Measurements from ENCODE around the gene ZSCAN10. TPM values are rescaled to one million over a fixed set of nuclear protein-coding genes. Genes with fewer than 3 reads are reported as not detected.

The ZSCAN10 gene
- polyA plus RNA-seq, 2 donors = not detected

- Histone ChIP-seq H3K4me3 (ENCODE audit: low read depth in 1 of 2, low read length in 2 of 2) (no peak overlapping the region), H3K27ac (ENCODE audit: low read depth in 2 of 2, low read length in 1 of 2) (no peak overlapping the region)
- 46 to 61% methylated on average over 4 of the region's 4 CpGs for WGBS, 2 donors
Observed at GRCh38 chr16:3068487-3068886, 30.6 kb downstream of the ZSCAN10 start.

GRCh38 chr16:3066440-3066748, 32.7 kb downstream of the ZSCAN10 start:
- Histone ChIP-seq H3K36me3 (ENCODE audit: control insufficient read depth in 2 of 2, insufficient read depth in 2 of 2, low read length in 1 of 2) (no peaks in the 10 kb centered on the region), H3K4me3 (ENCODE audit: low read depth in 1 of 2, low read length in 2 of 2) (peak overlapping the region; percentile 34 to 46), H3K9me3 (ENCODE audit: control insufficient read depth in 2 of 2, insufficient read depth in 1 of 2, low read depth in 1 of 2, low read length in 1 of 2) (no peaks in the 10 kb centered on the region), H3K4me1 (ENCODE audit: control insufficient read depth in 2 of 2, insufficient read depth in 2 of 2, low read length in 1 of 2) (peaks cover 4 to 10% of the 10 kb centered on the region in 2 donors), H3K27me3 (ENCODE audit: control insufficient read depth in 1 of 2, insufficient read depth in 2 of 2, low read length in 2 of 2) (no peaks in the 10 kb centered on the region), H3K27ac (ENCODE audit: low read depth in 2 of 2, low read length in 1 of 2) (no peak overlapping the region)
- whole genome bisulfite sequencing, 2 donors = 79 to 85% methylated on average over 7 of the region's 7 CpGs

More at GRCh38 chr16:3068487-3068886, 30.6 kb downstream of the ZSCAN10 start:
- peaks cover 4 to 10% of the 10 kb centered on the region in 2 donors for H3K4me1 ChIP-seq (ENCODE audit: control insufficient read depth in 2 of 2, insufficient read depth in 2 of 2, low read length in 1 of 2)
- H3K27me3 ChIP-seq (ENCODE audit: control insufficient read depth in 1 of 2, insufficient read depth in 2 of 2, low read length in 2 of 2) = no peaks in the 10 kb centered on the region
- no peaks in the 10 kb centered on the region for H3K9me3 ChIP-seq (ENCODE audit: control insufficient read depth in 2 of 2, insufficient read depth in 1 of 2, low read depth in 1 of 2, low read length in 1 of 2)
- H3K36me3 ChIP-seq (ENCODE audit: control insufficient read depth in 2 of 2, insufficient read depth in 2 of 2, low read length in 1 of 2) = no peaks in the 10 kb centered on the region

GRCh38 chr16:3065742-3066439, 33.2 kb downstream of the ZSCAN10 start:
- H3K36me3 ChIP-seq (ENCODE audit: control insufficient read depth in 2 of 2, insufficient read depth in 2 of 2, low read length in 1 of 2) = no peaks in the 10 kb centered on the region
- H3K4me3 ChIP-seq (ENCODE audit: low read depth in 1 of 2, low read length in 2 of 2) = peak overlapping the region; percentile 34 to 46
- H3K4me1 ChIP-seq (ENCODE audit: control insufficient read depth in 2 of 2, insufficient read depth in 2 of 2, low read length in 1 of 2) = peaks cover 4 to 10% of the 10 kb centered on the region in 2 donors
- WGBS, 2 donors = 51 to 56% methylated on average over 25 to 26 of the region's 26 CpGs
- peak overlapping the region; percentile 45 to 54 for H3K27ac ChIP-seq (ENCODE audit: low read depth in 2 of 2, low read length in 1 of 2)
- no peaks in the 10 kb centered on the region for H3K9me3 ChIP-seq (ENCODE audit: control insufficient read depth in 2 of 2, insufficient read depth in 1 of 2, low read depth in 1 of 2, low read length in 1 of 2)
- no peaks in the 10 kb centered on the region for H3K27me3 ChIP-seq (ENCODE audit: control insufficient read depth in 1 of 2, insufficient read depth in 2 of 2, low read length in 2 of 2)

GRCh38 chr16:3065069-3065741, 33.9 kb downstream of the ZSCAN10 start, which contains the start of gene IL32:
Gene IL32, plus strand, starts transcription at chr16:3065640. Its CDS starts 172 bp downstream, at chr16:3065812.
- peak within 1 kb of the TSS; percentile 34 to 46 for H3K4me3 ChIP-seq (ENCODE audit: low read depth in 1 of 2, low read length in 2 of 2)
- H3K27me3 ChIP-seq (ENCODE audit: control insufficient read depth in 1 of 2, insufficient read depth in 2 of 2, low read length in 2 of 2) = no peaks in the 10 kb centered on the region
- peak within 1 kb of the TSS; percentile 45 to 54 for H3K27ac ChIP-seq (ENCODE audit: low read depth in 2 of 2, low read length in 1 of 2)
- no peaks in the 10 kb centered on the region for H3K9me3 ChIP-seq (ENCODE audit: control insufficient read depth in 2 of 2, insufficient read depth in 1 of 2, low read depth in 1 of 2, low read length in 1 of 2)
- H3K4me1 ChIP-seq (ENCODE audit: control insufficient read depth in 2 of 2, insufficient read depth in 2 of 2, low read length in 1 of 2) = peaks cover 4 to 10% of the 10 kb centered on the region in 2 donors
- WGBS, 2 donors = 27 to 40% methylated on average over 12 to 13 of the region's 13 CpGs
- H3K36me3 ChIP-seq (ENCODE audit: control insufficient read depth in 2 of 2, insufficient read depth in 2 of 2, low read length in 1 of 2) = no peaks in the 10 kb centered on the region

- 92 to 94% methylated on average over 8 of the region's 8 CpGs for WGBS, 2 donors
- H3K27ac ChIP-seq (ENCODE audit: low read depth in 2 of 2, low read length in 1 of 2) = no peak overlapping the region
- H3K4me3 ChIP-seq (ENCODE audit: low read depth in 1 of 2, low read length in 2 of 2) = no peak overlapping the region
- H3K9me3 ChIP-seq (ENCODE audit: control insufficient read depth in 2 of 2, insufficient read depth in 1 of 2, low read depth in 1 of 2, low read length in 1 of 2) = no peaks in the 10 kb centered on the region
- H3K4me1 ChIP-seq (ENCODE audit: control insufficient read depth in 2 of 2, insufficient read depth in 2 of 2, low read length in 1 of 2) = peaks cover 10 to 11% of the 10 kb centered on the region in 2 donors
- no peaks in the 10 kb centered on the region for H3K27me3 ChIP-seq (ENCODE audit: control insufficient read depth in 1 of 2, insufficient read depth in 2 of 2, low read length in 2 of 2)
- H3K36me3 ChIP-seq (ENCODE audit: control insufficient read depth in 2 of 2, insufficient read depth in 2 of 2, low read length in 1 of 2) = no peaks in the 10 kb centered on the region
Observed at GRCh38 chr16:3063625-3064386, 35.3 kb downstream of the ZSCAN10 start.

- H3K4me3 ChIP-seq (ENCODE audit: low read depth in 1 of 2, low read length in 2 of 2) = no peak overlapping the region
- H3K27ac ChIP-seq (ENCODE audit: low read depth in 2 of 2, low read length in 1 of 2) = no peak overlapping the region
- H3K27me3 ChIP-seq (ENCODE audit: control insufficient read depth in 1 of 2, insufficient read depth in 2 of 2, low read length in 2 of 2) = no peaks in the 10 kb centered on the region
- no peaks in the 10 kb centered on the region for H3K9me3 ChIP-seq (ENCODE audit: control insufficient read depth in 2 of 2, insufficient read depth in 1 of 2, low read depth in 1 of 2, low read length in 1 of 2)
- no peaks in the 10 kb centered on the region for H3K36me3 ChIP-seq (ENCODE audit: control insufficient read depth in 2 of 2, insufficient read depth in 2 of 2, low read length in 1 of 2)
- WGBS, 2 donors = 86 to 89% methylated on average over 6 of the region's 6 CpGs
- peaks cover 4 to 14% of the 10 kb centered on the region in 2 donors for H3K4me1 ChIP-seq (ENCODE audit: control insufficient read depth in 2 of 2, insufficient read depth in 2 of 2, low read length in 1 of 2)
Observed at GRCh38 chr16:3062553-3062952, 36.5 kb downstream of the ZSCAN10 start.

GRCh38 chr16:3060339-3061127, 38.6 kb downstream of the ZSCAN10 start:
- H3K27ac ChIP-seq (ENCODE audit: low read depth in 2 of 2, low read length in 1 of 2) = no peak overlapping the region
- H3K36me3 ChIP-seq (ENCODE audit: control insufficient read depth in 2 of 2, insufficient read depth in 2 of 2, low read length in 1 of 2) = no peaks in the 10 kb centered on the region
- H3K4me1 ChIP-seq (ENCODE audit: control insufficient read depth in 2 of 2, insufficient read depth in 2 of 2, low read length in 1 of 2) = peaks cover 8 to 14% of the 10 kb centered on the region in 2 donors
- 75 to 76% methylated on average over 14 of the region's 14 CpGs for WGBS, 2 donors
- no peaks in the 10 kb centered on the region for H3K9me3 ChIP-seq (ENCODE audit: control insufficient read depth in 2 of 2, insufficient read depth in 1 of 2, low read depth in 1 of 2, low read length in 1 of 2)
- H3K4me3 ChIP-seq (ENCODE audit: low read depth in 1 of 2, low read length in 2 of 2) = no peak overlapping the region
- H3K27me3 ChIP-seq (ENCODE audit: control insufficient read depth in 1 of 2, insufficient read depth in 2 of 2, low read length in 2 of 2) = no peaks in the 10 kb centered on the region

- WGBS, 2 donors = 56 to 58% methylated on average over 9 of the region's 9 CpGs
- Histone ChIP-seq H3K4me1 (ENCODE audit: control insufficient read depth in 2 of 2, insufficient read depth in 2 of 2, low read length in 1 of 2) (peaks cover 9 to 12% of the 10 kb centered on the region in 2 donors), H3K27me3 (ENCODE audit: control insufficient read depth in 1 of 2, insufficient read depth in 2 of 2, low read length in 2 of 2) (no peaks in the 10 kb centered on the region), H3K9me3 (ENCODE audit: control insufficient read depth in 2 of 2, insufficient read depth in 1 of 2, low read depth in 1 of 2, low read length in 1 of 2) (no peaks in the 10 kb centered on the region), H3K27ac (ENCODE audit: low read depth in 2 of 2, low read length in 1 of 2) (peak overlapping the region; percentile 58 to 66), H3K4me3 (ENCODE audit: low read depth in 1 of 2, low read length in 2 of 2) (peak overlapping the region; percentile 66 to 77), H3K36me3 (ENCODE audit: control insufficient read depth in 2 of 2, insufficient read depth in 2 of 2, low read length in 1 of 2) (no peaks in the 10 kb centered on the region)
Observed at GRCh38 chr16:3059723-3060242, 39.3 kb downstream of the ZSCAN10 start.
